ENCODE data around the gene SMAD5.
A peak's percentile ranks its signal among the peaks of the same experiment; 100 is the strongest.

The SMAD5 gene

DNA sequence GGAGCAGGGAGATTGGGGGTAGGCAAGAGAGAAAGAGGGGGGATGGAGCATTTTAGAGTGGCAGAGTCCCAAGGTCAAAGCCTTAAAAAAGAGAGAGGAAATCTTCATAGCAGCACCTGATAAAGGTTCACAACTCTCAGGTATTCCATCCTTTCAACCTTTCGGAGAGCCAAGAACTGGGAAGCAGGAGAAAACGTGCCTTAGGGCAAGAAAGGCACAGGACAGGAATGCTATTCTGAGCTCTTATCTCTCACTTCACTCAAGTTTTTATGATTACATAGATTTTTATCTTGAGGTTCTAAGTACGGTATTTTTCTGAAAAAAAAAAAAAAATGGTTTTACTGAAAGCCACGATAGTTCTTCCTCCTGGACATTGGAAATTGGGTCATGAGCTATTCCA, 34.5 kb upstream of the SMAD5 start:
- DNase-seq (ENCODE audit: insufficient read length, low spot score) (no peak), FAIRE-seq (no peak)
- TF ChIP-seq TAF1 (IDR thresholded peaks at IDR 0.05; ENCODE audit: low read depth, low read length) (no peak), PAX5 (IDR thresholded peaks at IDR 0.05; ENCODE audit: insufficient read depth, low read length, severe bottlenecking) (no peak), POLR2AphosphoS5 (IDR thresholded peaks at IDR 0.05; ENCODE audit: low read depth, low read length) (no peak), SPI1 (IDR thresholded peaks at IDR 0.05; ENCODE audit: low read depth, low read length) (no peak), POLR2A (IDR thresholded peaks at IDR 0.05; ENCODE audit: low read depth, low read length) (no peak), POU2F2 (IDR thresholded peaks at IDR 0.05; ENCODE audit: low read depth, low read length) (no peak)

DNA sequence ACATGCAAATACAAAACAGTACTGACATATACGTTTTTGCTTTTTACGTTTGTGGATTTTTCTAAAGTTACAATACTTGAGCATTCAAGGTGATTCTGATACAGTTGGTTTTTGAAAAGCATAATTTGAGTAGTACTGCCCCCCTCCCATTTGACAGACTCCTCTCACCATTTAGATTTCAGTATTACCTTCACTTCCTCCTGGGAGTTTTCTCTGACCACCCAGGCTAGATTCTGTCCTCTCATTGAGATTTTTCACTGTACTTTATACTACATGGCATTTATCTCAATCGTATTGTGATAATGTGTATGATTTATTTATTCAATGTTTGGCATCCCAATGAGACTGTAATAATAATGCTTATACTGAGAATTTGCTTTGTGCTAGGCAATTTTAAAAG, 32.8 kb upstream of the SMAD5 start:
- TF ChIP-seq POU2F2 (IDR thresholded peaks at IDR 0.05; ENCODE audit: low read depth, low read length) (no peak), SPI1 (IDR thresholded peaks at IDR 0.05; ENCODE audit: low read depth, low read length) (peak; percentile 65), PAX5 (IDR thresholded peaks at IDR 0.05; ENCODE audit: insufficient read depth, low read length, severe bottlenecking) (no peak)
- DNase-seq (ENCODE audit: insufficient read length, low spot score) (no peak), FAIRE-seq (peak; percentile 28)

DNA sequence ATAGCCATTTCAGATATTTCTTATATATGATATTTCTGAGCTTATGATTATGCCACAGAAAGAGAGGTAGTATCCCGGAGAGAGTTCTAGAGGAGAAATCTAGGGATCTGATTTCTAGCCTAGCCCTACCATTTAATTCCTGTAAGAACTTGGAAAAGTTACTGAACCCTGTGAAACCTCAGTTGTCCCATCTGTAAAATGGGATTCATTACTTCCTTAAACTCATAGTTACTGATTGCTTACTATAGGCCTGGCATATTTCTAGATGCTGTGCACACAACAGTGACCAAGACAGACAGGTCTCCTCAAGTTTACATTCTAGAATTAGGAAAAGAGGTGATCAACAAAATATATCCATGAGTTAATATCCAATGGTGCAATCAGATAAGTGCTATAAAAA, 30.8 kb upstream of the SMAD5 start:
- TF ChIP-seq TAF1 (IDR thresholded peaks at IDR 0.05; ENCODE audit: low read depth, low read length) (no peak), SPI1 (IDR thresholded peaks at IDR 0.05; ENCODE audit: low read depth, low read length) (no peak), POU2F2 (IDR thresholded peaks at IDR 0.05; ENCODE audit: low read depth, low read length) (no peak), PAX5 (IDR thresholded peaks at IDR 0.05; ENCODE audit: insufficient read depth, low read length, severe bottlenecking) (no peak), POLR2A (IDR thresholded peaks at IDR 0.05; ENCODE audit: low read depth, low read length) (no peak), POLR2AphosphoS5 (IDR thresholded peaks at IDR 0.05; ENCODE audit: low read depth, low read length) (no peak)
- FAIRE-seq (no peak), DNase-seq (ENCODE audit: insufficient read length, low spot score) (no peak)

- FAIRE-seq (no peak), DNase-seq (ENCODE audit: insufficient read length, low spot score) (no peak)
- no peak for TF ChIP-seq POU2F2 (IDR thresholded peaks at IDR 0.05; ENCODE audit: low read depth, low read length)
- no peak for TF ChIP-seq SPI1 (IDR thresholded peaks at IDR 0.05; ENCODE audit: low read depth, low read length)
- TF ChIP-seq PAX5 (IDR thresholded peaks at IDR 0.05; ENCODE audit: insufficient read depth, low read length, severe bottlenecking), result no peak
- TF ChIP-seq POLR2AphosphoS5 (IDR thresholded peaks at IDR 0.05; ENCODE audit: low read depth, low read length), result no peak
- TF ChIP-seq TAF1 (IDR thresholded peaks at IDR 0.05; ENCODE audit: low read depth, low read length), result no peak
- no peak for TF ChIP-seq POLR2A (IDR thresholded peaks at IDR 0.05; ENCODE audit: low read depth, low read length)
These were observed 29.5 kb upstream of the SMAD5 start for GRCh38 chr5:136103118-136103517.

- FAIRE-seq (no peak), DNase-seq (ENCODE audit: insufficient read length, low spot score) (no peak)
- TF ChIP-seq POLR2A (IDR thresholded peaks at IDR 0.05; ENCODE audit: low read depth, low read length), result no peak
- no peak for TF ChIP-seq POLR2AphosphoS5 (IDR thresholded peaks at IDR 0.05; ENCODE audit: low read depth, low read length)
- TF ChIP-seq SPI1 (IDR thresholded peaks at IDR 0.05; ENCODE audit: low read depth, low read length), result no peak
- TF ChIP-seq POU2F2 (IDR thresholded peaks at IDR 0.05; ENCODE audit: low read depth, low read length), result no peak
- TF ChIP-seq PAX5 (IDR thresholded peaks at IDR 0.05; ENCODE audit: insufficient read depth, low read length, severe bottlenecking), result no peak
These were observed 28.2 kb upstream of the SMAD5 start for GRCh38 chr5:136104306-136104965.

- FAIRE-seq, result no peak
- no peak for DNase-seq (ENCODE audit: insufficient read length, low spot score)
- TF ChIP-seq TAF1 (IDR thresholded peaks at IDR 0.05; ENCODE audit: low read depth, low read length) (no peak), POLR2AphosphoS5 (IDR thresholded peaks at IDR 0.05; ENCODE audit: low read depth, low read length) (no peak), POLR2A (IDR thresholded peaks at IDR 0.05; ENCODE audit: low read depth, low read length) (no peak), POU2F2 (IDR thresholded peaks at IDR 0.05; ENCODE audit: low read depth, low read length) (no peak), SPI1 (IDR thresholded peaks at IDR 0.05; ENCODE audit: low read depth, low read length) (no peak), PAX5 (IDR thresholded peaks at IDR 0.05; ENCODE audit: insufficient read depth, low read length, severe bottlenecking) (no peak)
These were observed 26.2 kb upstream of the SMAD5 start for GRCh38 chr5:136106351-136107031.

- FAIRE-seq, result no peak
- DNase-seq (ENCODE audit: insufficient read length, low spot score), result no peak
- no peak for TF ChIP-seq TAF1 (IDR thresholded peaks at IDR 0.05; ENCODE audit: low read depth, low read length)
- TF ChIP-seq POLR2A (IDR thresholded peaks at IDR 0.05; ENCODE audit: low read depth, low read length), result no peak
- no peak for TF ChIP-seq POU2F2 (IDR thresholded peaks at IDR 0.05; ENCODE audit: low read depth, low read length)
- no peak for TF ChIP-seq PAX5 (IDR thresholded peaks at IDR 0.05; ENCODE audit: insufficient read depth, low read length, severe bottlenecking)
- no peak for TF ChIP-seq POLR2AphosphoS5 (IDR thresholded peaks at IDR 0.05; ENCODE audit: low read depth, low read length)
- TF ChIP-seq SPI1 (IDR thresholded peaks at IDR 0.05; ENCODE audit: low read depth, low read length), result no peak
These were observed 24.4 kb upstream of the SMAD5 start for GRCh38 chr5:136108180-136108611.

DNA sequence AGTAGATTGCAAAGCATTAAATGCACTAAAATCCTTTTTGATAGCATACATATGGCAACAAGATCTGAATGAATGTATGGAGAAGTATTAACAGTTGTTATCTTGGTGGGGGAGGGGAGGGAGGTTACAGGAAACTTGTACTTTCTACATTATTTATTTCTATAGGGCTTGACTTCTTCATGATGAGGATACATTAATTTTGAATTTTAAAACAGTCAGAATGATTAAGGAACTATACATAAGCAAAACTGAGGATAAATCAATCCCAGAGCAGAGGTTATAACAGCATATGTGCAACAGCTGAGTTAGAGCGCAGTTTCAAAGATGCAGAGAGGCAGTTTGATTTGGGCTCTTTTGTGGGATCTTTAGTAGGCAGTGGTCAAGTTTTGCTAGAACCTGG, 23.9 kb upstream of the SMAD5 start:
- FAIRE-seq (no peak), DNase-seq (ENCODE audit: insufficient read length, low spot score) (no peak)
- TF ChIP-seq PAX5 (IDR thresholded peaks at IDR 0.05; ENCODE audit: insufficient read depth, low read length, severe bottlenecking) (no peak), POU2F2 (IDR thresholded peaks at IDR 0.05; ENCODE audit: low read depth, low read length) (no peak), SPI1 (IDR thresholded peaks at IDR 0.05; ENCODE audit: low read depth, low read length) (no peak), TAF1 (IDR thresholded peaks at IDR 0.05; ENCODE audit: low read depth, low read length) (no peak), POLR2AphosphoS5 (IDR thresholded peaks at IDR 0.05; ENCODE audit: low read depth, low read length) (no peak), POLR2A (IDR thresholded peaks at IDR 0.05; ENCODE audit: low read depth, low read length) (no peak)

GRCh38 chr5:136109453-136110135, 23.1 kb upstream of the SMAD5 start:
- no peak for FAIRE-seq
- TF ChIP-seq PAX5 (IDR thresholded peaks at IDR 0.05; ENCODE audit: insufficient read depth, low read length, severe bottlenecking), result no peak
- TF ChIP-seq TAF1 (IDR thresholded peaks at IDR 0.05; ENCODE audit: low read depth, low read length), result no peak
- TF ChIP-seq POU2F2 (IDR thresholded peaks at IDR 0.05; ENCODE audit: low read depth, low read length), result no peak
- TF ChIP-seq POLR2AphosphoS5 (IDR thresholded peaks at IDR 0.05; ENCODE audit: low read depth, low read length), result no peak
- no peak for TF ChIP-seq SPI1 (IDR thresholded peaks at IDR 0.05; ENCODE audit: low read depth, low read length)
- no peak for TF ChIP-seq POLR2A (IDR thresholded peaks at IDR 0.05; ENCODE audit: low read depth, low read length)
- no peak for DNase-seq (ENCODE audit: insufficient read length, low spot score)
